ENCODE results near the gene TNFAIP8L2. TPM values are rescaled to one million over a fixed set of nuclear protein-coding genes. Genes with fewer than 3 reads are reported as not detected.

Gene TNFAIP8L2
- total RNA-seq, 1 experiment from 2014 or later = not detected

DNA sequence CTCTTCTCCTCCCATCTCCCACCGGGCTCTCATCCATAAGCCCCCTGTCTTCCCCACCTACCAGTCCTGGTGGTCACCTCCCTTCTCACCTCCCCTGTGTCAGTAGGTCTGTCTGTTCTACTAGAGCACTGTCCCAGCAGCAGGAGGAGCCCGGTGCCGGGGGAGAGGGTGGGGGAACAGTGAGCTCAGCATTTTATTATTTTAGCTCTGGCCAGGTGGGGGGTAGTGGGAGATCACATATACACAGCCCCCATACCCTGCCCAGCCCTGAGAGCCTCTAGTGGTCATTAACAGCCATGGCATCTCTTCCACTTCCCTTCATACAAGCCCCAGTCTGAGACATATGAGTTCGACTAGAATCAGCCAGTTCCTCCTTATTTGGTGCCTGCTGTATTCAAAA, 19.4 kb downstream of the TNFAIP8L2 start, which contains the start of gene TMOD4:
TMOD4 (minus strand) TSS at position 119 of the 400 bp plus-strand sequence. CDS start 1,106 bp downstream, outside the sequence.
- in situ Hi-C loops (cut with HindIII; ENCODE audit: low pct_unique_long_range_greater_than_20kb, low sequenced_read_pairs) = no loop called here
- BruUV-seq (replicated peaks) = no TSS peak
- CTCF ChIA-PET = interaction anchor here (0.5 kb wide), 1 partner anchor 84 kb away, joined by 5 read pairs; no protein-coding TSS in a partner anchor
- DNase-seq (ENCODE audit: low read depth, low spot score) (no peak), ATAC-seq (peak; percentile 78)
- H3K36me3 ChIP-seq (ENCODE audit: control insufficient read depth, insufficient read depth, low read length) = 0 out of 2 replicates have a peak, but pooled peaks cover 3% of the 10 kb centered on the region
- POLR2A ChIA-PET = no interaction called here
- H3K27me3 ChIP-seq (ENCODE audit: control insufficient read depth, insufficient read depth, low read length) = no peaks in the 10 kb centered on the region
- no peaks in the 10 kb centered on the region for H3K4me1 ChIP-seq (ENCODE audit: control insufficient read depth, insufficient read depth, low read length)
- TF ChIP-seq, protein P1, sequence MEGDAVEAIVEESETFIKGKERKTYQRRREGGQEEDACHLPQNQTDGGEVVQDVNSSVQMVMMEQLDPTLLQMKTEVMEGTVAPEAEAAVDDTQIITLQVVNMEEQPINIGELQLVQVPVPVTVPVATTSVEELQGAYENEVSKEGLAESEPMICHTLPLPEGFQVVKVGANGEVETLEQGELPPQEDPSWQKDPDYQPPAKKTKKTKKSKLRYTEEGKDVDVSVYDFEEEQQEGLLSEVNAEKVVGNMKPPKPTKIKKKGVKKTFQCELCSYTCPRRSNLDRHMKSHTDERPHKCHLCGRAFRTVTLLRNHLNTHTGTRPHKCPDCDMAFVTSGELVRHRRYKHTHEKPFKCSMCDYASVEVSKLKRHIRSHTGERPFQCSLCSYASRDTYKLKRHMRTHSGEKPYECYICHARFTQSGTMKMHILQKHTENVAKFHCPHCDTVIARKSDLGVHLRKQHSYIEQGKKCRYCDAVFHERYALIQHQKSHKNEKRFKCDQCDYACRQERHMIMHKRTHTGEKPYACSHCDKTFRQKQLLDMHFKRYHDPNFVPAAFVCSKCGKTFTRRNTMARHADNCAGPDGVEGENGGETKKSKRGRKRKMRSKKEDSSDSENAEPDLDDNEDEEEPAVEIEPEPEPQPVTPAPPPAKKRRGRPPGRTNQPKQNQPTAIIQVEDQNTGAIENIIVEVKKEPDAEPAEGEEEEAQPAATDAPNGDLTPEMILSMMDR (IDR thresholded peaks at IDR 0.05) = peak; percentile 73; the same call in 1 of the 2 replicates
- TF ChIP-seq, protein P2, sequence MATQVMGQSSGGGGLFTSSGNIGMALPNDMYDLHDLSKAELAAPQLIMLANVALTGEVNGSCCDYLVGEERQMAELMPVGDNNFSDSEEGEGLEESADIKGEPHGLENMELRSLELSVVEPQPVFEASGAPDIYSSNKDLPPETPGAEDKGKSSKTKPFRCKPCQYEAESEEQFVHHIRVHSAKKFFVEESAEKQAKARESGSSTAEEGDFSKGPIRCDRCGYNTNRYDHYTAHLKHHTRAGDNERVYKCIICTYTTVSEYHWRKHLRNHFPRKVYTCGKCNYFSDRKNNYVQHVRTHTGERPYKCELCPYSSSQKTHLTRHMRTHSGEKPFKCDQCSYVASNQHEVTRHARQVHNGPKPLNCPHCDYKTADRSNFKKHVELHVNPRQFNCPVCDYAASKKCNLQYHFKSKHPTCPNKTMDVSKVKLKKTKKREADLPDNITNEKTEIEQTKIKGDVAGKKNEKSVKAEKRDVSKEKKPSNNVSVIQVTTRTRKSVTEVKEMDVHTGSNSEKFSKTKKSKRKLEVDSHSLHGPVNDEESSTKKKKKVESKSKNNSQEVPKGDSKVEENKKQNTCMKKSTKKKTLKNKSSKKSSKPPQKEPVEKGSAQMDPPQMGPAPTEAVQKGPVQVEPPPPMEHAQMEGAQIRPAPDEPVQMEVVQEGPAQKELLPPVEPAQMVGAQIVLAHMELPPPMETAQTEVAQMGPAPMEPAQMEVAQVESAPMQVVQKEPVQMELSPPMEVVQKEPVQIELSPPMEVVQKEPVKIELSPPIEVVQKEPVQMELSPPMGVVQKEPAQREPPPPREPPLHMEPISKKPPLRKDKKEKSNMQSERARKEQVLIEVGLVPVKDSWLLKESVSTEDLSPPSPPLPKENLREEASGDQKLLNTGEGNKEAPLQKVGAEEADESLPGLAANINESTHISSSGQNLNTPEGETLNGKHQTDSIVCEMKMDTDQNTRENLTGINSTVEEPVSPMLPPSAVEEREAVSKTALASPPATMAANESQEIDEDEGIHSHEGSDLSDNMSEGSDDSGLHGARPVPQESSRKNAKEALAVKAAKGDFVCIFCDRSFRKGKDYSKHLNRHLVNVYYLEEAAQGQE (IDR thresholded peaks at IDR 0.05; ENCODE audit: insufficient read depth in 1 of 2, low read depth in 2 of 2, low read length in 1 of 2) = no peak
- intact Hi-C loops (cut with micrococcal nuclease; ENCODE audit: unreplicated experiment) = no loop called here
- H3K4me3 ChIP-seq (ENCODE audit: low read depth in 2 of 2, low read length in 2 of 2) = no peak within 1 kb of the TSS
- H3K9me3 ChIP-seq (ENCODE audit: control insufficient read depth, insufficient read depth, low read depth, low read length) = no peaks in the 10 kb centered on the region
- no peak within 1 kb of the TSS for H3K27ac ChIP-seq (ENCODE audit: low read length)

DNA sequence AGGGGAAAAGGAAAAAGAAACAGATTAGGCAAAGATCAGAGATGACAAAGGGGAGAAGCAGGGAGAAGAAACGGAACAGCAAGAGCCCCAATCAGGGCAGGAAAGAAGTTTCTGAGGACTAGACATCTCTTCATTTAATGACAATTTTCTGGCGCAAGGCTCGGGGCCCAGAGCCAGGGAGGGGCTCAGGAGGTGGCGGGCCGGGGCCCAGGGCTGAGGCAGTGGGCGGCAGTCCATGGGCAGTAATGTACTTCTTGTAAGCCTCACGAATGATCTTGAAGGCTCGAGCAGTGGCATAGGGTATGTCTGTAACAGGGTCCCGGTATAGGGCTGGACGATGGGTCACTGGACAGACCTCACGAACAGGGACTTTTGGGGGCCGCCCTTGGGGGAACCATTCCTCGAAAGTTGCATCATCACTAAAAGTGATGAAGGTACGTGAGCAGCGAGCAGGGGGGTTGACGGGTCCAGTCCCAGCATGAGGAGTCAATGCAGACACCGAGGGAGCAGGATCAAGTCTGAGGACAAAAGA, 20.1 kb downstream of the TNFAIP8L2 start:
- intact Hi-C loops (cut with micrococcal nuclease; ENCODE audit: unreplicated experiment) (no loop called here), in situ Hi-C loops (cut with HindIII; ENCODE audit: low pct_unique_long_range_greater_than_20kb, low sequenced_read_pairs) (no loop called here)
- no peak overlapping the region for H3K27ac ChIP-seq (ENCODE audit: low read length)
- BruUV-seq (replicated peaks) = no TSS peak
- TF ChIP-seq SIN3A (IDR thresholded peaks at IDR 0.05; ENCODE audit: borderline replicate concordance, insufficient read depth, low read depth, low read length) = no peak
- TF ChIP-seq, protein P1 (IDR thresholded peaks at IDR 0.05) = no peak
- TF ChIP-seq POLR2AphosphoS5 (IDR thresholded peaks at IDR 0.05; ENCODE audit: low read depth, low read length) = no peak
- no peak for TF ChIP-seq TCF7L2 (IDR thresholded peaks at IDR 0.05; ENCODE audit: low read depth, low read length)
- TF ChIP-seq, protein P2 (IDR thresholded peaks at IDR 0.05; ENCODE audit: insufficient read depth in 1 of 2, low read depth in 2 of 2, low read length in 1 of 2) = no peak
- H3K4me1 ChIP-seq (ENCODE audit: control insufficient read depth, insufficient read depth, low read length) = no peaks in the 10 kb centered on the region
- H3K27me3 ChIP-seq (ENCODE audit: control insufficient read depth, insufficient read depth, low read length) = no peaks in the 10 kb centered on the region
- H3K36me3 ChIP-seq (ENCODE audit: control insufficient read depth, insufficient read depth, low read length) = 0 out of 2 replicates have a peak, but pooled peaks cover 3% of the 10 kb centered on the region
- ATAC-seq (no peak), DNase-seq (ENCODE audit: low read depth, low spot score) (no peak)
- CTCF ChIA-PET = interaction anchor here (0.5 kb wide), 1 partner anchor 85 kb away, joined by 5 read pairs; no protein-coding TSS in a partner anchor
- H3K4me3 ChIP-seq (ENCODE audit: low read depth in 2 of 2, low read length in 2 of 2) = no peak overlapping the region
- H3K9me3 ChIP-seq (ENCODE audit: control insufficient read depth, insufficient read depth, low read depth, low read length) = no peaks in the 10 kb centered on the region
- POLR2A ChIA-PET = no interaction called here
